GM12878 (cell line): ENCODE data around the gene VEGFB. TPM values are rescaled to one million over a fixed set of nuclear protein-coding genes. Genes with fewer than 3 reads are reported as not detected.

ENCODE experiments used
- BCLAF1 ChIP-seq: fragments of 450-650 bp; IDR thresholded peaks from 2 replicates; pipeline ENCODE4 v1.6.1; 2017; ENCODE audit warnings: antibody characterized with exemption, mild to moderate bottlenecking, moderate library complexity
- BRCA1 ChIP-seq: IDR thresholded peaks from 2 replicates; pipeline ENCODE4 v1.6.1; 2011; ENCODE audit warnings: low read depth, low read length, improper control_type of control experiment
- CREM ChIP-seq: IDR thresholded peaks from 2 replicates; pipeline ENCODE4 v1.6.1; 2014; ENCODE audit warnings: antibody characterized with exemption, low read depth
- DPF2 ChIP-seq: fragments of 450-650 bp; IDR thresholded peaks from 2 replicates; pipeline ENCODE4 v1.6.1; 2017; ENCODE audit warnings: mild to moderate bottlenecking
- IRF3 ChIP-seq: fragments of 450-650 bp; IDR thresholded peaks from 2 replicates; pipeline ENCODE4 v1.6.1; 2014; ENCODE audit warnings: mild to moderate bottlenecking
- NR2C1 ChIP-seq: fragments of 450-650 bp; IDR thresholded peaks from 2 replicates; pipeline ENCODE4 v1.6.1; 2017; ENCODE audit warnings: antibody characterized with exemption, mild to moderate bottlenecking, moderate library complexity
- PAX8 ChIP-seq: fragments of 450-650 bp; IDR thresholded peaks from 2 replicates; pipeline ENCODE4 v1.6.1; 2017; ENCODE audit warnings: mild to moderate bottlenecking, moderate library complexity
- PKNOX1 ChIP-seq: fragments of 450-650 bp; IDR thresholded peaks from 2 replicates; pipeline ENCODE4 v1.6.1; 2016; ENCODE audit warnings: mild to moderate bottlenecking
- POLR2A ChIP-seq: IDR thresholded peaks from 2 replicates; pipeline ENCODE4 v1.6.1; 2011; ENCODE audit warnings: low read depth, mild to moderate bottlenecking, low read length
- RFX5 ChIP-seq: IDR thresholded peaks from 2 replicates; pipeline ENCODE4 v1.6.1; 2011; ENCODE audit warnings: low read depth, low read length, improper control_type of control experiment
- SIX5 ChIP-seq: IDR thresholded peaks from 2 replicates; pipeline ENCODE4 v1.6.1; 2011; ENCODE audit warnings: mild to moderate bottlenecking, low read depth, low read length, moderate library complexity; ENCODE audit not compliant: severe bottlenecking
- SKIL ChIP-seq: fragments of 450-650 bp; IDR thresholded peaks from 2 replicates; pipeline ENCODE4 v1.6.1; 2017; ENCODE audit warnings: mild to moderate bottlenecking, low read depth, inconsistent platforms; ENCODE audit not compliant: poor library complexity, severe bottlenecking
- TCF12 ChIP-seq: IDR thresholded peaks from 2 replicates; pipeline ENCODE4 v1.6.1; 2011; ENCODE audit warnings: low read depth, mild to moderate bottlenecking, low read length
- USF1 ChIP-seq: IDR thresholded peaks from 2 replicates; pipeline ENCODE4 v1.6.1; 2011; ENCODE audit warnings: borderline replicate concordance, low read depth, mild to moderate bottlenecking, moderate library complexity, mixed read lengths, low read length; ENCODE audit not compliant: insufficient read depth; ENCODE audit errors: extremely low read length
- ZBED1 ChIP-seq: IDR thresholded peaks from 2 replicates; pipeline ENCODE4 v1.6.1; 2016; ENCODE audit warnings: borderline replicate concordance
- ZSCAN29 ChIP-seq: fragments of 450-650 bp; IDR thresholded peaks from 2 replicates; pipeline ENCODE4 v1.6.1; 2017; ENCODE audit warnings: mild to moderate bottlenecking, moderate library complexity
- polyA plus RNA-seq, 11 experiments: library from polyadenylated mRNA; depleted of rRNA in 4 of 11; unstranded in 6 of 11; stranded (reverse) in 5 of 11; fragments of >200 nt; fragmentation: Nextera tagmentation in 4 of 11; fragmentation: Illumina TruSeq in 1 of 11; extraction: Ambion mirVana in 4 of 11; extraction: Trizol in 1 of 11; gene quantifications; 1 replicate in 1 of 11; 2 replicates in 10 of 11; pipeline versions ENCODE4 v1.2.1 to v1.2.3, GENCODE V29; 2011 to 2016; ENCODE audit warnings: inconsistent platforms in 2 of 11, missing spikeins in 2 of 11, low read depth in 1 of 11
- total RNA-seq, 4 experiments: library from RNA; depleted of rRNA in 3 of 4; stranded (reverse); fragments of >200 nt in 3 of 4; fragmentation: Illumina TruSeq in 1 of 4; extraction: Trizol in 1 of 4; gene quantifications; 2 replicates each; pipeline versions ENCODE4 v1.2.1 to v1.2.3, GENCODE V29; 2013 to 2021

VEGFB gene
- total and polyA plus RNA-seq, 10 of the 15 experiments (the other 5 are each of a cell fraction or from before 2014, with no cell fraction given): 7.0 to 75.8 (median 20.3) TPM

GRCh38 chr11:64185693-64186491, 48.5 kb upstream of the VEGFB start, which contains the start of gene STIP1 (continued):
- TF ChIP-seq SIX5 (peak; percentile 32), POLR2A (peak; percentile 16; the same call in 1 of the 2 replicates), NR2C1 (peak; percentile 8; the same call in 1 of the 2 replicates), SKIL (peak; percentile 99), ZBED1 (no peak), RFX5 (peak; percentile 59), CREM (0 out of 2 replicates have a peak, but pooled peaks have one; percentile 56), ZSCAN29 (peak; percentile 69; the same call in 1 of the 2 replicates), PKNOX1 (peak; percentile 100), USF1 (no peak), BRCA1 (no peak), TCF12 (peak; percentile 65; the same call in 1 of the 2 replicates), DPF2 (peak; percentile 100), BCLAF1 (no peak), PAX8 (no peak), IRF3 (peak; percentile 100)
